Motor neuron (in vitro differentiated cells): ENCODE data around the gene CPNE8. TPM values are rescaled to one million over a fixed set of nuclear protein-coding genes. Genes with fewer than 3 reads are reported as not detected.

Experiments
- ATAC-seq, 8 experiments: fragments of 200-7000 bp; cut with Tn5 transposase; replicated peaks in 6 of 8; 2 replicates each; pipeline ENCODE4 v1.8.0; 2021; ENCODE audit warnings: mild to moderate bottlenecking in 8 of 8, moderate library complexity in 8 of 8
- H3K27ac ChIP-seq, 2 donors: fragments of 250-450 bp; sonication (Bioruptor Pico); 2 replicates each; pipeline ENCODE4 v1.9.0; 2021; ENCODE audit warnings: antibody characterized with exemption in 2 of 2, mild to moderate bottlenecking in 2 of 2, moderate library complexity in 1 of 2
- H3K4me1 ChIP-seq, 2 donors: fragments of 250-450 bp; sonication (Bioruptor Pico); replicated peaks in 1 of 2; 2 replicates each; pipeline ENCODE4 v1.6.1; 2021; ENCODE audit warnings: antibody characterized with exemption in 2 of 2, mild to moderate bottlenecking in 2 of 2, moderate library complexity in 1 of 2
- H3K4me3 ChIP-seq, 5 donors: fragments of 250-450 bp; sonication (Bioruptor Pico); 2 replicates each; pipeline ENCODE4 v1.9.0; 2021; ENCODE audit warnings: antibody characterized with exemption in 5 of 5, mild to moderate bottlenecking in 5 of 5, moderate library complexity in 4 of 5
- WGBS, 10 experiments: fragments of 450-650 bp; shearing (Covaris generic); methylation state at CpG; one replicate each; pipeline ENCODE4 v1.0.0; 2022; 5-methylcytosine and 5-hydroxymethylcytosine counted together
- in situ Hi-C, 9 experiments: fragments of 400-800 bp; cut with MboI; loops; one replicate each; pipeline ENCODE4 v1.15.0; 2021; ENCODE audit warnings: low sequenced_read_pairs in 9 of 9, low pct_unique_long_range_greater_than_20kb in 2 of 9; ENCODE audit not compliant: unreplicated experiment in 9 of 9
- total RNA-seq, 8 experiments: library from RNA; unstranded; fragments of 300-600 nt; gene quantifications; 2 replicates each; pipeline versions ENCODE4 v1.2.3 to v1.2.4, GENCODE V29; 2022

CPNE8 gene
- total RNA-seq, 8 experiments from 2014 or later = 2.5 to 32.5 (median 4.1) TPM

- Histone ChIP-seq H3K27ac (no peak overlapping the region), H3K4me3 (no peak overlapping the region), H3K4me1 (no peaks in the 10 kb centered on the region)
- in situ Hi-C loops = loop anchor here in 5 of 9 experiments (10.0 to 25.0 kb wide), 8 partner anchors 175 to 575 kb away; no protein-coding TSS in a partner anchor
- WGBS, 10 experiments = 0 to 100% (median 93%) methylated on average over 1 to 4 of the region's 5 CpGs; no CpG with 5 or more reads in 3 of the 10 experiments
- ATAC-seq = no peak
Measured at GRCh38 chr12:38912116-38912515, 6.7 kb upstream of the CPNE8 start.

GRCh38 chr12:38911611-38912010 is 6.2 kb upstream of the CPNE8 start:
- in situ Hi-C loops = loop anchor here in 5 of 9 experiments (10.0 to 25.0 kb wide), 8 partner anchors 176 to 574 kb away; no protein-coding TSS in a partner anchor
- no peak for ATAC-seq
- no peaks in the 10 kb centered on the region for H3K4me1 ChIP-seq
- H3K4me3 ChIP-seq = no peak overlapping the region
- 0 to 88% (median 60%) methylated on average over 1 of the region's 1 CpG; no CpG with 5 or more reads in 3 of the 10 experiments for WGBS, 10 experiments
- no peak overlapping the region for H3K27ac ChIP-seq

GRCh38 chr12:38907201-38907923 is 2.0 kb upstream of the CPNE8 start:
- H3K27ac ChIP-seq = no peak overlapping the region
- H3K4me1 ChIP-seq = no peaks in the 10 kb centered on the region
- ATAC-seq = no peak
- peak overlapping the region; percentile 44 to 57 (median 51) for H3K4me3 ChIP-seq
- 31 to 95% (median 77%) methylated on average over 4 to 6 of the region's 6 CpGs; no CpG with 5 or more reads in 1 of the 10 experiments for WGBS, 10 experiments
- in situ Hi-C loops = loop anchor here in 5 of 9 experiments (25.0 kb wide), 6 partner anchors 180 to 570 kb away; no protein-coding TSS in a partner anchor

- peak overlapping the region; percentile 44 to 57 (median 51) for H3K4me3 ChIP-seq
- ATAC-seq = peak; percentile 47 to 88 (median 80)
- in situ Hi-C loops = loop anchor here in 5 of 9 experiments (25.0 kb wide), 6 partner anchors 181 to 569 kb away; no protein-coding TSS in a partner anchor
- 0 to 10% (median 0%) methylated on average over 1 to 28 of the region's 36 CpGs; no CpG with 5 or more reads in 1 of the 10 experiments for WGBS, 10 experiments
- peak overlapping the region in 1 of 2 donors; percentile 18 for H3K27ac ChIP-seq
- H3K4me1 ChIP-seq = no peaks in the 10 kb centered on the region
Measured at GRCh38 chr12:38906482-38907200, 1.2 kb upstream of the CPNE8 start.

GRCh38 chr12:38904537-38905479 is 583 bp downstream of the CPNE8 start:
- ATAC-seq = peak; percentile 40 to 67 (median 45)
- WGBS, 10 experiments = 1 to 90% (median 28%) methylated on average over 1 to 10 of the region's 49 CpGs; no CpG with 5 or more reads in 3 of the 10 experiments
- peak overlapping the region; percentile 44 to 57 (median 51) for H3K4me3 ChIP-seq
- in situ Hi-C loops = loop anchor here in 5 of 9 experiments (25.0 kb wide), 6 partner anchors 182 to 568 kb away; no protein-coding TSS in a partner anchor
- H3K4me1 ChIP-seq = no peaks in the 10 kb centered on the region
- no peak overlapping the region for H3K27ac ChIP-seq

- 21 to 89% (median 55%) methylated on average over 1 to 3 of the region's 3 CpGs for WGBS, 10 experiments
- no peak overlapping the region for H3K27ac ChIP-seq
- H3K4me1 ChIP-seq = no peaks in the 10 kb centered on the region
- peak overlapping the region in 3 of 5 donors; percentile 44 to 57 (median 45) for H3K4me3 ChIP-seq
- ATAC-seq = no peak
- in situ Hi-C loops = loop anchor here in 5 of 9 experiments (25.0 kb wide), 6 partner anchors 184 to 566 kb away; no protein-coding TSS in a partner anchor
Measured at GRCh38 chr12:38903596-38903995, 1.8 kb downstream of the CPNE8 start.

- H3K4me1 ChIP-seq = no peaks in the 10 kb centered on the region
- in situ Hi-C loops = no loop called here
- H3K27ac ChIP-seq = no peak overlapping the region
- 33 to 100% (median 84%) methylated on average over 1 to 2 of the region's 2 CpGs; no CpG with 5 or more reads in 2 of the 10 experiments for WGBS, 10 experiments
- no peak overlapping the region for H3K4me3 ChIP-seq
- peak in 2 of 8 experiments; percentile 39 to 72 for ATAC-seq
Measured at GRCh38 chr12:38898001-38898684, 7.2 kb downstream of the CPNE8 start.

GRCh38 chr12:38895446-38895845 is 9.9 kb downstream of the CPNE8 start:
- Histone ChIP-seq H3K4me1 (no peaks in the 10 kb centered on the region), H3K27ac (no peak overlapping the region), H3K4me3 (no peak overlapping the region)
- in situ Hi-C loops = no loop called here
- WGBS, 10 experiments = 57 to 100% (median 95%) methylated on average over 1 of the region's 1 CpG; no CpG with 5 or more reads in 2 of the 10 experiments
- ATAC-seq = no peak

- no peak for ATAC-seq
- in situ Hi-C loops = no loop called here
- Histone ChIP-seq H3K27ac (no peak overlapping the region), H3K4me1 (no peaks in the 10 kb centered on the region), H3K4me3 (no peak overlapping the region)
Measured at GRCh38 chr12:38892976-38893375, 12.4 kb downstream of the CPNE8 start.

GRCh38 chr12:38892087-38892786 is 13.2 kb downstream of the CPNE8 start:
- peak in 2 of 8 experiments; percentile 14 to 73 for ATAC-seq
- Histone ChIP-seq H3K4me1 (no peaks in the 10 kb centered on the region), H3K27ac (no peak overlapping the region), H3K4me3 (no peak overlapping the region)
- in situ Hi-C loops = no loop called here
- WGBS, 10 experiments = 32 to 100% (median 90%) methylated on average over 1 to 4 of the region's 4 CpGs; no CpG with 5 or more reads in 1 of the 10 experiments

- Histone ChIP-seq H3K4me1 (no peaks in the 10 kb centered on the region), H3K27ac (no peak overlapping the region), H3K4me3 (no peak overlapping the region)
- in situ Hi-C loops = no loop called here
- peak in 2 of 8 experiments; percentile 75 to 88 for ATAC-seq
- 8 to 100% (median 80%) methylated on average over 1 of the region's 1 CpG; no CpG with 5 or more reads in 1 of the 10 experiments for WGBS, 10 experiments
Measured at GRCh38 chr12:38890102-38890855, 15.1 kb downstream of the CPNE8 start.
